Stimulated activated CD4-positive, alpha-beta T cell treated with anti-CD3 and anti-CD28 coated beads, Interleukin-12 subunit alpha, Interleukin-12 subunit beta, amount 100 ng/mL, for 48 hours (primary cell): ENCODE data around the gene PRKD2.

Experiments used
- DNase-seq, 3 donors: peaks; one replicate each; pipeline ENCODE4 v3.0.0-alpha.2; 2020; ENCODE audit warnings: low read depth in 2 of 3, low spot score in 1 of 3

The PRKD2 gene

GRCh38 chr19:46665072-46665471 is 51.8 kb downstream of the PRKD2 start:
- DNase-seq, result no peak

GRCh38 chr19:46661735-46662592 is 55.0 kb downstream of the PRKD2 start:
- peak; percentile 66 to 71 (median 69) for DNase-seq

DNA sequence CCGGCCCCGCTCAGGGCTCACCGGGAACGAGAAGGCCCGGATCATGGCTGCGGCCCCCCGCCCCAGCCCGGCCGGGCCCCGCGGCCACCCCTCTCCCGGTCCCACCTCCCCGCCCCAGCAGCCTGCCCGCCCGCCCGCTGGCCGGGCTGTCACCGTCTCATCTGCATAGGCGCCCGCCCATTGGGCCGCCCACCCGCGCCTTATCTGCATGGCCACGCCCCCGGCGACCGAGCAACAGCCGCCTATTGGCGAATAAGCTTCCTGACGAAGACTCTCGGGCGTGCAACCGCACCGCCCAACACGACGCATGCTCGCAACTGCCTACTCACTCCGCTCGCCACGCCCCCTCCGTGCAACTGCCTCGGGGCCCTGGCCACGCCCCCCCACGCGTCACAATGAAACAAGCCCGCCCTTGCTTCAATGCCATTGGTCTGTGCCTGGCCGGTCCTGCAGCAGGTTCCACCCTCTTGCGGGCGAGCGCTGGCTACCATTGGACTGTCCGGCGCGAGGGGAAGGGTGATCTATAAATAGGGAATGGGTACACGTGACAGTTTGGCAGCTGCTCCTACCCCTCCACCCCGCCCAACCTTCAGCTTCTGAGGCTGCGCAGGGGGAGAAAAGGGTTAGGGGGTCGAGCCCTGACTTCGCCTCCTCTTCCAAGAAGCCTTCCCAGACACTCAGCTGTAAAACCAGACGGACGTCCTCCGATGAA is 55.7 kb downstream of the PRKD2 start, which contains the start of gene DACT3:
Gene DACT3 (minus strand): TSS at position 163 of the 712 bp plus-strand sequence. CDS start 118 bp downstream, at position 45.
- peak; percentile 100 for DNase-seq

GRCh38 chr19:46660551-46661019 is 56.3 kb downstream of the PRKD2 start:
- no peak for DNase-seq

DNA sequence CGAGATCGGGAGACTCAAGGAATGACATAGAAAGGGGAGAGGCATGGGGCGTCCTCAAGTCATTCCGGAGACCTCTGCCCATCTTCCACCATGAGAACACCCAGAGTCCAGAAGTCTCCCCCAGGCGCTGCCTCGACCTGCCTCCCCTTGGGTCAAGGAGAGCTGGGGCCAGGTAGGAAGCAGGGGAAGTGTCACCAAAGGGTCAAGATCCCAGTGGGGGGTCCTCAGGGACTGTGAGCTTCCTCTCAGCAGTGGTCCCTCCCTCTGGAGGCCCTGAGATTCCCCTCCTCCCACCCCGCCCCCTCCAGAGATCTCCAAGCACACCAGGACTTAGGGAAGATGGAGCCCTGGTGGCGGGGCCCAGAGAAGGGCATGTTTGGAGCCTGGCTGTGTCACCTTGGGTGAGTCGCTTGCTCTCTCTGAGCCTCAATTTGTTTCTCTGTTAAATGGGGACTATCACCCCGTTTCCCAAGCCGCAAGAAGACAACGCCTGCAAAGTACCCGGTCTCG is 56.9 kb downstream of the PRKD2 start:
- DNase-seq, result no peak

DNA sequence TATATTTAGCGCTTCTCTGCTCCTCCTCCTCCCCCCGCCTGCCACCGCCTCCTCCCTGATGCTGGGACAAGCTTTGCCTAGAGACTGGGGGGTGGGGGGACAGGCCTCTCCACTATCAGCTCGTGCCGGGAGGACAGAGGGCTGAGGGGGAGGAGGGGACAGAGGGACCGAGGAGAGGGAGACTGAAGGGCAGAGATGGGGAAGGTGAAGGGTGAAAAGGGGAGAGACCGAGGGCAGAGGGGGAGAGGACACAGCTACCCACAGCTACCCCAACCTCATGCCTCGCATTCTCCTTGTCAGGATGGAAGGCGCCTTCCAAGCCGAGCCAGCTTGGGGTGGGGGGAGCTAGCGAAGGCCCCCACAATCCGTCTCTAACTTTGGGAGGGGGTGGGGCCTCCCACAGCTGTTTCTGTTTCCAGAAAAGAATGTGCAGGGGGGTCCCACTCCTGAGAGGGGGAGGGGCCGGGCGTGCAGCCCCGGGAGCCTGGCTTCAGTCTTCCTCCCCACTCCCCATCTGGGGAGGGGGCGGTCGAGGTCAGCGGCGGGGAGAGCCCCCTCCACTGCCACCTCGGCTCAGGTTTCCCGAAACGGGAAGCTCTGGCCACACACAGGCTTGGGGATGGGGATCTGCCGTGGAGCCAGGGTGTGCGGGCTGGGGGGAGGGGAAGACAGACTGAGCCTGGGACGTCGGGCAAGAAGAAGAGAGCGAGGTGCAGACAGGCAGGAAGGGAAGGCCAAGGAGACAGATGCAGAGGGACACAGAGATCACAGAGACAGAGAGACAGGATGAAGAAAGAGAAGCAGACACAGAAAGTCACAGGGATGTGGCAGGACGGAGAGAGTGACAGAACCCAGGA is 57.5 kb downstream of the PRKD2 start:
- no peak for DNase-seq

- no peak for DNase-seq
Measured at GRCh38 chr19:46656541-46656940, 60.4 kb downstream of the PRKD2 start.

DNA sequence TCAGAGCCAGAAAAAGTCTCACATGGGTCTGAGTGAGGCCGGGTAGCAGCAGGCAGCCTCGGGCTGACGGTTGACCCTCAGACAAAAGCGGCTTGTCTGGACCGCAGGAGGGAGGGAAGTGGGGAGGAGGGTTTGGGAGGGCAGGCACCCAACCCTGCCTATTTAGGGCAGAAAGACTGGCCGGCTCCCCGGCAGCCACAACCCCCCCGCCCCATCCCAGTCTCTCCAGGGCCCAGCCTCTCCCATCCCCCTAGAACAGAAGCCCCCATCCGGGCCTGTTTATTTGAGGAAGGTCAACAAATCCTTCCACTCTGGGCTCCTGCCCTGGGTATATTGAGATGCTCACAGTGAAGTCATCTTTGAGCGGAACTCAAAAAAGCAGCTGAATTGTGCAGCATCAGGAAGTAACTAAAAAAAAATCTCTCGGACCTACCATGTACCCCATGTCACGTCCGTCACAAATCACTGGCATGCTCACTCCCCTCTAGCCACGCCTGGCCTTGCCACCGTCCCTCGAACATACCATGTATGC is 62.2 kb downstream of the PRKD2 start:
- DNase-seq, result no peak

- DNase-seq, result no peak
Measured at GRCh38 chr19:46650445-46650844, 66.5 kb downstream of the PRKD2 start.

GRCh38 chr19:46648961-46649960 is 67.7 kb downstream of the PRKD2 start:
- no peak for DNase-seq

- DNase-seq, result no peak
Measured at GRCh38 chr19:46648060-46648960, 68.6 kb downstream of the PRKD2 start.

GRCh38 chr19:46646402-46646801 is 70.5 kb downstream of the PRKD2 start:
- no peak for DNase-seq

GRCh38 chr19:46644720-46645119 is 72.2 kb downstream of the PRKD2 start:
- no peak for DNase-seq

GRCh38 chr19:46640656-46641055 is 76.3 kb downstream of the PRKD2 start:
- DNase-seq, result no peak

DNA sequence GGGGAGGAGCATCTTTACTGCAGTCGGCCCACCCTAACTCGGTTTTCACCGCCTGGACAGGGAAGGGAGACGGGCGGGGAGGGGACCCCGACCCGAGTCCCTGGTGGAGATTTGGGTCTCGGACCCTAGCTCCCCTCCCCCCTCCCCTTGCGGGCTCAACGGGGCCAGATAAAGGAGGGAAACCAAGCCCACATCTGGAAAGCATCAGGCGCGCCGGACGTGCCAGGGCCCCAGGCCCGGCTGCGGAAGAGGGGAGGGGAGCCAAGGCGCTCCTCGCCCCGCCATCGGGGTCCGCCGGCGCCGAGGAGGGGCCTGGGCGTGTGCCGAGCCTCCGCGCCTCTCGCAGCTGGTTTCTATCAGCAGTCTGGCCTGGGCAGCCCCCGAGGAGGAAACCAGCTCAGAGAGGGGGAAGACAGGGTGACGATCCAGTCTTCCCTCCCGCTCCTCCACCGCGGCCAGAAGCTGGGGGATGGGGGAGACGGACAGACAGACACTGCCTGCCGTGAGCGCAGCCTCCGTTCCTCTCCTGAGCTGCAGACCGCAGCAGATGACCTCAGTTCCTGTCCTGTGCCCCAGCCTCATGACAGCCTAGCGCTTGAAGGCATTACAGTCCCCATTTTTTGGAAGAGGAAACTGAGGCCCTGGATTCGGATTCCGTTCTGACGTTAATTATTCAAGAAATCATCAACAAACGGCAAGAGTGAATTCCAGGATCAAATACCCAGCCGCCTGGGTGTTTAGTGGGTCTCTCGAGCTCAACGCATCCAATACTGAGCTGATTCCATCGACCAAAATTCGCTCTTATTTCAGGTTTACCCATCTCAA is 77.3 kb downstream of the PRKD2 start:
- no peak for DNase-seq

DNA sequence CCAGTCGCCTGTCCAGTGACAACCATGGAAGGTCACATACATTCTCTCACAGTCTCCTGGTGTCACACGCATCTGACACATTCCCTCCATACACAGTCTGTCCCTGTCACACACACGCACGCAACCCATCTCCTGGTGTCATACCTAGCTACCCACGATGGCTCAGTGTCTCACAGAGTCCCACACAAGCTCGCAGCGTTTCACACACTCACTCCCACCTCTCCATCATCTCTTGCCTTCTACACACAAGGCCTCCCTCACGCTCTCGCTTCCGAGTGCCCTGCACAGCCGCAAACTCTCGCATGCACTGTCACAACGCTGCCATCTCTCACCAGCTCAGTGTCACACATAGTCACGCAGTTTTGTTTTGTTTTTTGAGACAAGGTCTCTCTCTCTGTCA is 79.7 kb downstream of the PRKD2 start:
- no peak for DNase-seq

DNA sequence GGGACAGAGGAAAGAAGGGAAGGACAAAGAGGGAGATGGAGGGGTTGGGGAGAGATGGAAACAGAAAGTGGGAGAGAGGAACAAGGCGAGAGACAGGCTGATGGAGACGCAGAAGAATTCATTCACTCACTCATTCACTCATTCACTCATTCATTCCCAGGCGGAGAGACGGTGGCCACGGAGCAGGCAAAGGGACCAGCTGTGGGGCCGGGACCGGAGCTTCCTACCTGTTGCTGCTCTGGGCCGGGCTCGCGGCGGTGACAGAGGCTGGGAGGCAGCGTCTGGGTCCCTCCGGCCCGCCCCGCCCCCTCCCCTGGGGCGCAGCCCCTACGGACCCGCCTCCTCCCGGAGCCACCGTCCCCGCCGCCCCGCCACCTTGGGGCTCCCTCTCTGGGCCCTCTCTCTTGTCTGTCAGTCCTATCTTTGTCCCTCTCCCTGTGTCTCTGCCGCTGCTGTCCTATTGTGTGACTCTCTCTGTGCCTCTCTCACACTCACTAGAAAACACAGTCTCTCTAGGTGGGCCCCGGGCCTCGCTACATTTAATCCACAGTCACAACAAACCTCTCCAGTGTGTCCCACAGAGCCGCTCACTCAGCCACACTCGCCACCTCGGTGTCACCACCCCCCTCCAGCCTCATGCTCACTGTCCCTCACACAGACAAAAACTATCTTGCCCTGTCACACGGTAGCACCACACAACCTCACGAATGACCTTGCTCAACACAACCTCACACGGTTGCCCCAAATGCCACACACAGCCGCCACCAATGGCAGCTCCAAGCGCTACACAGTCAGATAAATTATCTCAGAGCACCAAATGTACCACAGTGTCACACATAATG is 80.8 kb downstream of the PRKD2 start, which contains the start of gene GNG8:
Gene GNG8 (minus strand): TSS at position 283 of the 842 bp plus-strand sequence. CDS start 1,520 bp downstream, outside the sequence.
- DNase-seq, result no peak
